PC-3 (cell line): Measurements from ENCODE around the gene SLAMF7. TPM values are rescaled to one million over a fixed set of nuclear protein-coding genes. Genes with fewer than 3 reads are reported as not detected.

ENCODE experiments used
- ATAC-seq: fragments of 200-7000 bp; cut with Tn5 transposase; 2 replicates; pipeline ENCODE4 v1.9.1; 2020; ENCODE audit warnings: mild to moderate bottlenecking, moderate library complexity
- BruUV-seq: library from RNA; stranded (reverse); fragments of 400-500 nt; replicated peaks from 2 replicates; lab custom pipeline; 2021; lab: Mats Ljungman, UMichigan
- CTCF ChIA-PET: fragments of 300-600 bp; sonication (Branson Sonifier 250); formaldehyde crosslinking; loops from one replicate; lab custom pipeline; 2022; ENCODE audit warnings: antibody characterized with exemption; lab: Charles Lee
- POLR2A ChIA-PET: fragments of 300-600 bp; sonication (Branson Sonifier 250); formaldehyde crosslinking; loops from one replicate; lab custom pipeline; 2022; ENCODE audit warnings: antibody characterized with exemption; ENCODE audit not compliant: unreplicated experiment; lab: Charles Lee
- DNase-seq: peaks from one replicate; pipeline ENCODE4 v3.0.0-alpha.2; 2015
- H2AFZ ChIP-seq: fragments of 300-600 bp; sonication (generic); 2 replicates; pipeline ENCODE4 v1.6.0; 2016; ENCODE audit warnings: antibody characterized with exemption, low read length
- H3F3A ChIP-seq: fragments of 300-600 bp; sonication (generic); one replicate; pipeline ENCODE4 v1.6.0; 2017; ENCODE audit warnings: antibody characterized with exemption, low read length, control low read depth, mild to moderate bottlenecking; ENCODE audit not compliant: unreplicated experiment
- H3K27ac ChIP-seq: fragments of 300-600 bp; sonication (generic); 2 replicates; pipeline ENCODE4 v1.5.1; 2016; ENCODE audit warnings: mild to moderate bottlenecking, low read length
- H3K27me3 ChIP-seq: fragments of 300-600 bp; sonication (generic); 2 replicates; pipeline ENCODE4 v1.6.1; 2016; ENCODE audit warnings: low read length, mixed read lengths
- H3K36me3 ChIP-seq: fragments of 300-600 bp; sonication (generic); 2 replicates; pipeline ENCODE4 v1.6.1; 2016; ENCODE audit warnings: low read depth, mixed run types, low read length, mixed read lengths
- H3K4me1 ChIP-seq: fragments of 300-600 bp; sonication (generic); 2 replicates; pipeline ENCODE4 v1.5.1; 2016; ENCODE audit warnings: low read length; ENCODE audit not compliant: insufficient read depth
- H3K4me2 ChIP-seq: fragments of 300-600 bp; sonication (generic); 2 replicates; pipeline ENCODE4 v1.6.0; 2016; ENCODE audit warnings: low read length
- H3K4me3 ChIP-seq: fragments of 300-600 bp; sonication (generic); 2 replicates; pipeline ENCODE4 v1.5.1; 2016; ENCODE audit warnings: mild to moderate bottlenecking, low read length, mixed read lengths
- H3K79me2 ChIP-seq: fragments of 300-600 bp; sonication (generic); 2 replicates; pipeline ENCODE4 v1.6.1; 2017; ENCODE audit warnings: low read length, mixed read lengths
- H3K9ac ChIP-seq: fragments of 300-600 bp; sonication (generic); 2 replicates; pipeline ENCODE4 v1.6.0; 2016; ENCODE audit warnings: mild to moderate bottlenecking, low read length
- H3K9me2 ChIP-seq: fragments of 300-600 bp; sonication (generic); replicated peaks from 2 replicates; pipeline ENCODE4 v1.6.1; 2016; ENCODE audit warnings: mixed run types, low read length, mixed read lengths
- H3K9me3 ChIP-seq: fragments of 300-600 bp; sonication (generic); 2 replicates; pipeline ENCODE4 v1.6.1; 2016; ENCODE audit warnings: low read length, mixed read lengths
- H4K20me1 ChIP-seq: fragments of 300-600 bp; sonication (generic); 2 replicates; pipeline ENCODE4 v1.6.1; 2016; ENCODE audit warnings: low read length, mixed read lengths
- EZH2 ChIP-seq: fragments of 300-600 bp; sonication (generic); IDR thresholded peaks from one replicate; pipeline ENCODE4 v1.6.1; 2017; ENCODE audit warnings: antibody characterized with exemption, mild to moderate bottlenecking, low read length; ENCODE audit not compliant: unreplicated experiment
- EZH2phosphoT487 ChIP-seq: fragments of 300-600 bp; sonication (generic); IDR thresholded peaks from 2 replicates; pipeline ENCODE4 v1.6.1; 2018; ENCODE audit warnings: mild to moderate bottlenecking, antibody characterized with exemption, low read length, borderline replicate concordance
- intact Hi-C: fragments of 100-400 bp; cut with micrococcal nuclease; formaldehyde crosslinking; loops from 2 replicates; pipeline ENCODE4 v1.9.0; 2023
- total RNA-seq: library from RNA; depleted of rRNA; stranded (reverse); fragments of >200 nt; gene quantifications from 2 replicates; pipeline ENCODE4 v1.2.3, GENCODE V29; 2014
- TF ChIP-seq, protein P1 (sequence below): fragments of 300-600 bp; sonication (generic); conservative IDR thresholded peaks from 2 replicates; pipeline ENCODE4 v1.5.1; 2017; ENCODE audit warnings: antibody characterized with exemption, low read depth, mild to moderate bottlenecking, low read length

The SLAMF7 gene
- total RNA-seq, 1 experiment from 2014 or later, result 0.15 TPM

DNA sequence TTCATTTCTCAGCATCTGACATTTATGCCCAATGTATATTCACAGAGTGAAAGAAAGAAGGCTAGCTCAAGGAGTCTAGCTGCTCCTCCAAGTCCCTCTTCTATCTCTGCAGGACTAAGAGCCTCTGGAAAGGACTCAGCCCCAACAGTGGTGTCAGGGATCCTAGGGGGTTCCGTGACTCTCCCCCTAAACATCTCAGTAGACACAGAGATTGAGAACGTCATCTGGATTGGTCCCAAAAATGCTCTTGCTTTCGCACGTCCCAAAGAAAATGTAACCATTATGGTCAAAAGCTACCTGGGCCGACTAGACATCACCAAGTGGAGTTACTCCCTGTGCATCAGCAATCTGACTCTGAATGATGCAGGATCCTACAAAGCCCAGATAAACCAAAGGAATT is 60.6 kb downstream of the SLAMF7 start:
- Histone ChIP-seq H3K9me3 (no peaks in the 10 kb centered on the region), H3F3A (no peaks in the 10 kb centered on the region), H4K20me1 (no peaks in the 10 kb centered on the region), H3K4me3 (no peak overlapping the region), H3K4me2 (no peak overlapping the region), H3K4me1 (peaks cover 7% of the 10 kb centered on the region), H2AFZ (no peak overlapping the region), H3K9ac (no peak overlapping the region), H3K9me2 (no peaks in the 10 kb centered on the region), H3K27ac (no peak overlapping the region), H3K27me3 (no peaks in the 10 kb centered on the region), H3K79me2 (no peaks in the 10 kb centered on the region), H3K36me3 (no peaks in the 10 kb centered on the region)
- intact Hi-C loops, result no loop called here
- no peak for DNase-seq
- ChIA-PET CTCF (no interaction called here), POLR2A (no interaction called here)
- TF ChIP-seq EZH2phosphoT487 (no peak), EZH2 (no peak)
- TF ChIP-seq, protein P1, sequence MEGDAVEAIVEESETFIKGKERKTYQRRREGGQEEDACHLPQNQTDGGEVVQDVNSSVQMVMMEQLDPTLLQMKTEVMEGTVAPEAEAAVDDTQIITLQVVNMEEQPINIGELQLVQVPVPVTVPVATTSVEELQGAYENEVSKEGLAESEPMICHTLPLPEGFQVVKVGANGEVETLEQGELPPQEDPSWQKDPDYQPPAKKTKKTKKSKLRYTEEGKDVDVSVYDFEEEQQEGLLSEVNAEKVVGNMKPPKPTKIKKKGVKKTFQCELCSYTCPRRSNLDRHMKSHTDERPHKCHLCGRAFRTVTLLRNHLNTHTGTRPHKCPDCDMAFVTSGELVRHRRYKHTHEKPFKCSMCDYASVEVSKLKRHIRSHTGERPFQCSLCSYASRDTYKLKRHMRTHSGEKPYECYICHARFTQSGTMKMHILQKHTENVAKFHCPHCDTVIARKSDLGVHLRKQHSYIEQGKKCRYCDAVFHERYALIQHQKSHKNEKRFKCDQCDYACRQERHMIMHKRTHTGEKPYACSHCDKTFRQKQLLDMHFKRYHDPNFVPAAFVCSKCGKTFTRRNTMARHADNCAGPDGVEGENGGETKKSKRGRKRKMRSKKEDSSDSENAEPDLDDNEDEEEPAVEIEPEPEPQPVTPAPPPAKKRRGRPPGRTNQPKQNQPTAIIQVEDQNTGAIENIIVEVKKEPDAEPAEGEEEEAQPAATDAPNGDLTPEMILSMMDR, result no peak
- no peak for ATAC-seq
- no TSS peak for BruUV-seq

DNA sequence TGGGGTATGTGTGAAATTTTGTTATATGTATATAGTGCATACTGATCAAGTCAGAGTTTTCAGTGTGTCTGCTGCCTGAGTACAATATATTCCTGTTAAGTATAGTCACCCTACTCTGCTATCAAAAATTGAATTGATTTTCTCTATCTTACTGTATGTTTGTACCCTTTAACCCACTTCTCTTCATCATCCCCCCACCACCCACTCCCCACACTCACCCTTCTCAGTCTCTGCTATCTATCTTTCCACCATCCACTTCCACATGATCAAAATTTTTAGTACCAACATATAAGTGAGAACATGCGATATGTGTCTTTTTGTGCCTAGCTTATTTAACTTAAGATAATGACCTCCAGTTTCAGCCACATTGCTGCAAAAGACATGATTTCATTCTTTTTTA is 61.1 kb downstream of the SLAMF7 start:
- DNase-seq (no peak), ATAC-seq (no peak)
- TF ChIP-seq EZH2, result no peak
- TF ChIP-seq EZH2phosphoT487, result no peak
- TF ChIP-seq, protein P1, result no peak
- intact Hi-C loops, result no loop called here
- Histone ChIP-seq H3K79me2 (no peaks in the 10 kb centered on the region), H4K20me1 (no peaks in the 10 kb centered on the region), H3K36me3 (no peaks in the 10 kb centered on the region), H3K27me3 (no peaks in the 10 kb centered on the region), H3K27ac (no peak overlapping the region), H3K9me3 (no peaks in the 10 kb centered on the region), H2AFZ (no peak overlapping the region), H3K4me2 (no peak overlapping the region), H3K9me2 (no peaks in the 10 kb centered on the region), H3K4me3 (no peak overlapping the region), H3F3A (no peaks in the 10 kb centered on the region), H3K4me1 (peaks cover 7% of the 10 kb centered on the region), H3K9ac (no peak overlapping the region)
- CTCF ChIA-PET, result no interaction called here
- POLR2A ChIA-PET, result no interaction called here
- no TSS peak for BruUV-seq

DNA sequence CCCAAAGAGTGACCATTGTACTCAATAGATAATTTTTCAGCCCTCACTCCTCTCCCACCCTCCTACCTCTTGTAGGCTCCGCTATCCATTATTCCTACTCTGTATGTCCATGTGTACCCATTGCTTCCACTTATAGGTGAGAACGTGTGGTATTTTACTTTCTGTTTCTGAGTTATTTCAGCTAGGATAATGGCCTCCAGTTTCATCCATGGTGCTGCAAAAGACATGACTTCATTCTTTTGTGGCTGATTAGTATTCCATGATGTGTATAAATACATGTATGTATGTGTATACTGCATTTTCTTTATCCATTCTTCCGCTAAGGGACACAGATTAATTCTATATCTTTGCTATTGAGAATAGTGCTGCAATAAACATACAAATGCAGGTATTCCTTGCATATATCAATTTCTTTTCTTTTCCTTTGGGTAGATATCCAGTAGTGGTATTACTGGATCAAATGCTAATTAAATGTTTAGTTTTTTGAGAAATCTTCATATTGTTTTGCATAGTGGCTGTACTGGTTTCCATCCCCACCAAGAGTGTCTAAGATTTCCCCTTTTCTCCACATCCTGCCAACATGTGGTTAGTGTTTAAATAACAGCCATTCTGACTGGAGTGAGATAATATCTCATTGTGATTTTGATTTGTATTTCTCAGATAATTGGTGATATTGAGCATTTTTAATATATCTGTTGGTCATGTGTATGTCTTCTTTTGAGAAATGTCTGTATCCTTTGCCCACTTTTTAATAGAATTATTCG is 61.8 kb downstream of the SLAMF7 start:
- ATAC-seq, result no peak
- H3K79me2 ChIP-seq, result no peaks in the 10 kb centered on the region
- CTCF ChIA-PET, result no interaction called here
- H3K27me3 ChIP-seq, result no peaks in the 10 kb centered on the region
- no TSS peak for BruUV-seq
- H3K4me1 ChIP-seq, result peaks cover 7% of the 10 kb centered on the region
- no peak overlapping the region for H3K9ac ChIP-seq
- DNase-seq, result no peak
- POLR2A ChIA-PET, result no interaction called here
- TF ChIP-seq, protein P1, result no peak
- TF ChIP-seq EZH2 (no peak), EZH2phosphoT487 (no peak)
- intact Hi-C loops, result no loop called here
- no peaks in the 10 kb centered on the region for H3K9me3 ChIP-seq
- H3K9me2 ChIP-seq, result no peaks in the 10 kb centered on the region
- H3K4me2 ChIP-seq, result no peak overlapping the region
- no peak overlapping the region for H3K4me3 ChIP-seq
- H3K27ac ChIP-seq, result no peak overlapping the region
- H4K20me1 ChIP-seq, result no peaks in the 10 kb centered on the region
- H3F3A ChIP-seq, result no peaks in the 10 kb centered on the region
- no peak overlapping the region for H2AFZ ChIP-seq
- H3K36me3 ChIP-seq, result no peaks in the 10 kb centered on the region
